ENCODE data around the gene C1orf56.

Gene C1orf56

DNA sequence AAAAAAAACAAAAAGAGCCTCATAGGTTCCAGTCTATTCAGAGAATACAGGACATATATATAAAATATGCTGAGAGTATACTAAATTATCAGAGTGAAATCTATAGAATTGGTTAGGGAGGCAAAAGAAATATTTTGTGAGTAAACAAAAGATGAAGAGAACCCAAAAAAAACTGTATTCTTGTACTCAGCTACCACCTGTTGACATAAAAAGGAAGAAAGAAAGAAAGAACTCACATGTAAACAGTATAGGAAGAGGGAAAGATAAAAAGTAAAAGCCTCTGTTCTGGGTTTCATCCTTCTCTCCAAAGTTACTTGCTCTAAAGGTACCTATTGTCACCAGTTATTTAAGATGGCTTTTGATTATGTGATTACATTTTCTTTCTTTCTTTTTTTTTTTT is 21.1 kb upstream of the C1orf56 start:
- no peak for DNase-seq

DNA sequence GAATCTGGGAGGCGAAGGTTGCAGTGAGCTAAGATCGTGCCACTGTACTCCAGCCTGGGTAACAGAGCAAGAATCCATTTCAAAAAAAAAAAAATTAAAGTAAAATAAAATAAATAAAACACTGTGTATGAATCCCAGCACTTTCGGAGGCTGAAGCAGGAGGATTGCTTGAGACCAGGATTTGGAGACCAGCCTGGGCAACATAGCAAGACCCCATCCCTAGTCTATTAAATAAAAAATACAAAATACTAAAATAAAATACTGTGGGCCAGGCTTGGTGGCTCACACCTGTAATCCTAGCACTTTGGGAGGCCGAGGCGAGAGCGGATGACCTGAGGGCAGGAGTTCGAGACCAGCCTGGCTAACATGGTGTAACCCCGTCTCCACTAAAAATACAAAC is 15.4 kb upstream of the C1orf56 start:
- no peak for DNase-seq

DNA sequence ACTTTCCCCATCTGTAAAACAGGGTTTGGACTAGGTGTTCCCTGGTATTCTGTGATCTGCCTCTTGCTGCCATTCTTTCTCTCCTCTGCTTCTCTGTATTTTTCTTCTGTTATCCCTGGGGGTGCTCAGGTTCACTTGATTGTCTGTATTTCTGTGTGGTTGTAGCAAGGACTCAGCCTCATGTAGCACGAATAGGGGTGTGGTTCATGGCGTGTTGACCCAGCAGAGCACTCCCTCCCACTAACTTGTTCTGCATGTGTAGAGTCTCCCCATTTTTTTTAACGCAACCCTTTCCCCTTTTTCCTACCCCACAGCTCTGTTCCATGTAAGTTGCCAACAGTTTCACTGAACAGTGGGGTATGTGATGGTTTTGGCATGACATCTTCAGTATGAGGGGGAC is 12.4 kb upstream of the C1orf56 start:
- no peak for DNase-seq

DNA sequence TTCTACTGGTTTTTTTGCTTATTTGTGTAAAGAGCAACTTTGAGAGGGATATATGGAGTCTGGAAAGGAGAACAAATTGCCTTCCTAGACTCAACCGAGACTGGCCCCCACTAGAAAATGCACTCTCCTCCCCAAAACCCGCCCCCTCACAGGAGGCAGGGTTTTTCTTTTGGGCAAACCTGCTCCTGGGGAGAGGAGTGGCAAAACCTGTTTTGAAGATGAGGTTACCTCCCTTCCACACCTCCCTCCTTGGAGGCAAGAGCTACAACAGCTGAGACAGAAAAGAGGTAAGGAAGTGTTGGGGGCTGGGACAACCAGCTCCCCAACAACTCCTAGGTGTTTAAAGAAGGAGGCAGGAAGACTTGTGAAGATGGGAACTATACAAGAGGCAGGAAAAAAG is 11.2 kb upstream of the C1orf56 start, which contains the start of gene BNIPL:
TSS of gene BNIPL (plus strand) at position 231 of the 400 bp plus-strand sequence. CDS start at position 371, 140 bp downstream.
- no peak for DNase-seq

DNA sequence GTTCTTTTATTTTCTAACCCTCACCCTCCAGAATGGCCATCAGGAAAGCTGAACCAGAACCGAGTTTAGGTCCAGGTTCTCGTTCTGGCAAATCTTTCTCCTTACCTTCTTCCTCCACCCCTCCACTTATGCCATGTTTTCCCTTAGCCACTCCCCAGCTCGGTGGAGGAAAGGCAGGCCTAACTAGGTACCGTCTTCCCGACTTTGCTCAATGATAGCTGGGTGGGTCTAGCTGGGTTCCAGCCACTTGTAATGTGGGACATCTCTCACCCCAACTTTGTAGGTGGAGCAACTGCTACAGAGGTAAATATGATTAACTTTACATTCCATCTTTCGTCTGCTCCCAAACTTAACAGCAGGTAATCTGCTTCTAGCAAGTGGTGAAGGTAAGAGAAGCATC is 10.5 kb upstream of the C1orf56 start:
- DNase-seq: no peak

DNA sequence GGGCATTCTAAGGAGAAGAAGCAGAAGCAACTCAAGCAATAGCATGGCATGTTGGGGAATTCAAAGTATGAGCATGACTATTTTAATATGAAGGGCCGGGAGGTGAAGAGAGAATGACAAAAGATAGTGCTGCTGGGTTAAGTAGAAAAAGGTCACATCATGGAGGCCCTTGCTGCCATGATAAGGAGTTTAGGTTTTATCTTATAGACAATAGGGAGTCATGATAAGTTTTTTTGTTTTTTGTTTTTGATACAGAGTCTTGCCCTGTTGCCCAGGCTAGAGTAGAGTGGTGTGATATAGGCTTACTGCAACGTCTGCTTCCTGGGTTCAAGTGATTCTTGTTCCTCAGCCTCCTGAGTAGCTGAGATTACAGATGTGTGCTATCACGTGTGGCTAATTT is 8.0 kb upstream of the C1orf56 start:
- no peak for DNase-seq

DNA sequence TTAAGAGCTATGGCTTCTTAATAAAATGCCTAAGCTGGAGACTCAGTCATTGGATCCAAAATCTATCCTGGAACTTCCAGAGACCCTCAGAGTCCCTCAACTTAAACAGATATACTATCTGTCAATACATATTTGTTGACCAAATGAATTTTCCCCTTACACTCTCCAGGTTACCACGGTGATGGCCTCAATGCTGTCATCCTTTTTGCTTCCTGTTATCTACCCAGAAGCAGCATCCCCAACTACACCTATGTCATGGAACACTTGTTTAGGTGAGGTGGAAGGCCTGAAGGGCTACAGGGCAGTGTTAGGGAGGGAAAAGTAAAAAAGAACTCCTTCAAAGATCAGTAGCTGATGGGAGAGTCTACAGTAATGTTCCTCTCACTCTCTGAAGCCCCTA is 4.4 kb upstream of the C1orf56 start:
- DNase-seq: no peak

DNA sequence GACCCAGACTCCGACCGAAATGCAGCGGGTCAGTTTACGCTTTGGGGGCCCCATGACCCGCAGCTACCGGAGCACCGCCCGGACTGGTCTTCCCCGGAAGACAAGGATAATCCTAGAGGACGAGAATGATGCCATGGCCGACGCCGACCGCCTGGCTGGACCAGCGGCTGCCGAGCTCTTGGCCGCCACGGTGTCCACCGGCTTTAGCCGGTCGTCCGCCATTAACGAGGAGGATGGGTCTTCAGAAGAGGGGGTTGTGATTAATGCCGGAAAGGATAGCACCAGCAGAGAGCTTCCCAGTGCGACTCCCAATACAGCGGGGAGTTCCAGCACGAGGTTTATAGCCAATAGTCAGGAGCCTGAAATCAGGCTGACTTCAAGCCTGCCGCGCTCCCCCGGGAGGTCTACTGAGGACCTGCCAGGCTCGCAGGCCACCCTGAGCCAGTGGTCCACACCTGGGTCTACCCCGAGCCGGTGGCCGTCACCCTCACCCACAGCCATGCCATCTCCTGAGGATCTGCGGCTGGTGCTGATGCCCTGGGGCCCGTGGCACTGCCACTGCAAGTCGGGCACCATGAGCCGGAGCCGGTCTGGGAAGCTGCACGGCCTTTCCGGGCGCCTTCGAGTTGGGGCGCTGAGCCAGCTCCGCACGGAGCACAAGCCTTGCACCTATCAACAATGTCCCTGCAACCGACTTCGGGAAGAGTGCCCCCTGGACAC is 534 bp downstream of the C1orf56 start:
- DNase-seq: peak; percentile 74

DNA sequence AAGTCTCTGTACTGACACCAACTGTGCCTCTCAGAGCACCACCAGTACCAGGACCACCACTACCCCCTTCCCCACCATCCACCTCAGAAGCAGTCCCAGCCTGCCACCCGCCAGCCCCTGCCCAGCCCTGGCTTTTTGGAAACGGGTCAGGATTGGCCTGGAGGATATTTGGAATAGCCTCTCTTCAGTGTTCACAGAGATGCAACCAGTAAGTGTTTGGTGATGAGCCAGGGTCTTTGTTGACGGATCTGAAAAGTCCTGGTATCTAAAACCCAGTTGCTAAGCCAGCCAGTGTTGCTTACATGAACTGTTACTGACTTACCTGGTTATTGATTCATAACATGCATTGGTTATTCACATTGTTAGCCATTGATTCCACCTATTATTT is 1.1 kb downstream of the C1orf56 start:
- no peak for DNase-seq

DNA sequence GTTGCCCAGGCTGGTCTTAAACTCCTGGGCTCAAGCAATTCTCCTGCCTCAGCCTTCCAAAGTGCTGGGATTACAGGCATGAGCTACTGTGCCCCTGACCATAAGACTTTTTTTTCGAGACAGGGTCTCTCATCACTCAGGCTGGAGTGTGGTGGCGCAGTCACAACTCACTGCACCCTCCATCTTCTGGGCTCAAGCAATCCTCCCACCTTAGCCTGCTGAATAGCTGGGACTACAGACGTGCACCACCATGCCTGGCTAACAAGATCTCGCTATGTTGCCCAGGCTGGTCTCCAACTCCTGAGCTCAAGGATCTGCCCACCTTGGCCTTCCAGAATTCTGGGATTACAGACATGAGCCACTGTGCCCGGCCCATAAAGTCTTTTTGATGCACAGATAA is 1.9 kb downstream of the C1orf56 start:
- DNase-seq: no peak

DNA sequence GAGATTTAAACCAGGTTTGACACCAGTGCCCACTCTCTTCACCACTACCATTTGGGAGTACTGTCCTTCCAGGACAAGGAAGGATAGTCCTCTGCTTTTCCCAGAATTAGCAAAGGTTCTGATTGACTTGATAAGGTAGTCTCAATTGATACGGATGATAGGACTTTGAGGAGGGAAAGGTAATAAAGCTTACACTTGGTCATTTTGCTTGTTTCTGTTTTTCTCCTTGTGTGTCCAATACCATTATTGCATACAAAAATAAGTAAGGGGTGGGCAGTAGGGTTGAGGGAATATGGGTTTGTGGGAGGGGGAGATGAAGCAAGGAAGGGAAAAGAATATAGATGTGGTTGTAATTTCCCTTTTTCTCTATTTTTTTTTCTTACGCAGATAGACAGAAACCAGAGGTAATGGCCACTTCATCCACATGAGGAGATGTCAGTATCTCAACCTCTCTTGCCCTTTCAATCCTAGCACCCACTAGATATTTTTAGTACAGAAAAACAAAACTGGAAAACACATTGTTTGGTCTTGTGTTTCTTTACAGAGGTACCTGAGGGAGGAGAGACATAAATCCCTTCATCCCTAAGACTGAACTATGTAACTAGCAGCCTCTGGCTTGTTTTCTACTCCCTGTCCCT is 2.6 kb downstream of the C1orf56 start:
- no peak for DNase-seq

DNA sequence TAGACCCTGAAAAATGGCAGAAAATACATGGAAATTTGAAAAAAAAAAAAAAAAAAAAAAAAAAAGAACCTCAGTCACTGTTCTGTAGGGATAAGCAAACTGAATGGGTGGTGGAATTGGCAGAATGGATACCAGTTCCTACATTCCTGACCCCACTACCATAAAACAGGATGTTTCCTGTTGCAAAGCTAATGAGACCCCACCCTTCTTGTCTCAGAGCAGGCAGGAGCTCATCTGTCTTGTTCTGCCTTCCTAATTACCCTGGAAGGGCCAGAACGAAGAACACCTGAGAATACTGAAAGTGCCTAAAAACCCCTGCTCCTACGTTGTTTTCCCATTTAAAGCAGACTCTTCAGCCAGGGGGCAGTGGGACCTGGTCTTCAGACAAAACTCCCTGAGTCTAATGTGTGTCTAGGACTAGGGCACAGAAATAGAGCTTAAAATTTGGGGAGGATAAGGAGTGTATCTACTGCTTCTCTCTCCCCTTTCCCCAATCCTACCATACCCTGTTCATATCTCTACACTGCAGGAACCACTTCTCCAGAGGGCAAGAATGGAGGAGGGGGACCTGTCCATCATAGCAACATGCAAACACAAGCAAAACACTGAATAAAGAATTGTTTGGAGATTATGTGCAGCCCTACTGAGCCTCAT is 3.9 kb downstream of the C1orf56 start:
- no peak for DNase-seq

DNA sequence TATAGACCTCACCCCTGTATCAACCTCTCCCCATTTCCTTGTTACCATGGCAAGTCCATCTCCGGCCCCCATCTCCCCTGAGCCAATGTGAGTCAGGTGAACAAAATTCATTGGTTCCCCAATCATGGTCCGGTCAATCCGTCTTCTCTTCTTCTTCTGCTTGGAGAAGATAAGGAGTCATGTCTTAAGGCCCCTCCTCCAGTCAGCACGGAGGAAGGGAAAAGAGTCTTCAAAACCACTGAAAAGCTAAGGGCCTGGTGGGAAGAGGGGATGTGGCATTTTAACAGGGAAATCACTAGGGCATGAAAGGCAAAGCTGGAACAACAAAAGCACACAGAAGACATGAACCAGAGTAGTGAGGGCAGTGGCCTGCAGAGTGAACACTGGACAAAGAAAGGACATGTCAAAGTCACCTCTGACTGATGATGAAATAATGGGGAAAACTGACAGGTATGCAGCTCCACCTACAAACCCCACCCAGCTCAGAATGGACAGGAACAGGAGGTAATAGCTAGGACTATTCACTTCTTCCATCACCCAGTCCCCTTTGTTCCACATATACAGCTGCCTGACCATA is 7.5 kb downstream of the C1orf56 start:
- DNase-seq: no peak

DNA sequence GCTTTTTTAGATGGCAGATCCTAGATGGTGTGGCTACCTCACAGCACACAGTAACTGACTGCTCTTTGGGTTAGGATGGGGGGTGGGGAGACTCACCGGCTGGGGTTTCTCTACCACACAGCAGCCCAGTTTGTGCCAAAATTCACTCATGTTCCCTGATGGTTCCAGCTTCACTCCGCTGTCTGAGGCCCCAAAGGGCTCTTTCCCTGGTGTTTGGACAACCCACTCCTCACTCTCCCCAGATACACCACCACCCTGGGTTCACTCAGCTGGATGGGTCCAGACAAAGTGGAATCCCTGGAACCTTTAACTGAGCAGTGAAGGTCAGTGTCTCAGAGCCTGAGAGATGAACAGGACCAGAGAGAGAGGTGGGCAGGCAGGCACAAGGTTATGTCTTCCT is 8.0 kb downstream of the C1orf56 start:
- DNase-seq: no peak

DNA sequence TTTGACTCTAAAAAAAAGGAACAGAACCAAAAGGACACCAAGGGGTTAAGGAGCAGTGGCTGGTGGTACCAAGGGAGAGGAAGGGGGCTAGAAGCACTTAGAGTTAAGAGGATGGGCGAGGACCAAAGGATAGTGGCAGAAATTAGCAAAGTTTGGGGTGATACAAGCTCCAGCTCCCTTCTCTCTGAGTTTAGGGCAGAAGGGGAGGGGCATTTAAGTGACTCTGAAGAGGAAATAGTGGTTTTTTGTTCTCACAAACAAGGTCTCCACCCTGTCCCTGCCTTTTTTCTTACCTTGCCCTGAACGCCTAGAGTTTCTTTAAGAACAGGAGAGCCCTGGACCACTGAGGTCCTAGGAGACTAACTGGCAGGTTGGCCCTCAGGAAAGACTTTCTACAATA is 8.6 kb downstream of the C1orf56 start:
- DNase-seq: no peak

DNA sequence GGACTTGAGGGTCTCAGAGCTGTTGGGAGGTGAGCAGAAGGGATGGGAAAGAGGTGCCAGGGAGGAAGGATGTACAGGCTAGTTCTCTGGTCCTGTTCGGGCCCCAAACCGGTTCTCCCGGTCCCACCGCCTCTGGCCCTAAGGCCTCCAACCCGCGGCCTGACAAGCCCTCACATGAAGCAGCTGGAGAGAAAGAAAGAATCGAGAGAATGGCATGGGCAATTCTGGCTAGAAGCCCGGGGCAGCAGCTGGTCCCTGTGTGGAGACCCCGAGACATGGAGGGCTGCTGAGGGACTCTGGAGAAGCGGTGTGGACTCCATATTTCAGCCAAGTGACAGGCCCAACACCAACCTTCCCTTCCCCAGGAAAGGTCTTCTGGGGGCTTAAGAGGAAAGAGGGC is 11.1 kb downstream of the C1orf56 start:
- DNase-seq: peak; percentile 19

DNA sequence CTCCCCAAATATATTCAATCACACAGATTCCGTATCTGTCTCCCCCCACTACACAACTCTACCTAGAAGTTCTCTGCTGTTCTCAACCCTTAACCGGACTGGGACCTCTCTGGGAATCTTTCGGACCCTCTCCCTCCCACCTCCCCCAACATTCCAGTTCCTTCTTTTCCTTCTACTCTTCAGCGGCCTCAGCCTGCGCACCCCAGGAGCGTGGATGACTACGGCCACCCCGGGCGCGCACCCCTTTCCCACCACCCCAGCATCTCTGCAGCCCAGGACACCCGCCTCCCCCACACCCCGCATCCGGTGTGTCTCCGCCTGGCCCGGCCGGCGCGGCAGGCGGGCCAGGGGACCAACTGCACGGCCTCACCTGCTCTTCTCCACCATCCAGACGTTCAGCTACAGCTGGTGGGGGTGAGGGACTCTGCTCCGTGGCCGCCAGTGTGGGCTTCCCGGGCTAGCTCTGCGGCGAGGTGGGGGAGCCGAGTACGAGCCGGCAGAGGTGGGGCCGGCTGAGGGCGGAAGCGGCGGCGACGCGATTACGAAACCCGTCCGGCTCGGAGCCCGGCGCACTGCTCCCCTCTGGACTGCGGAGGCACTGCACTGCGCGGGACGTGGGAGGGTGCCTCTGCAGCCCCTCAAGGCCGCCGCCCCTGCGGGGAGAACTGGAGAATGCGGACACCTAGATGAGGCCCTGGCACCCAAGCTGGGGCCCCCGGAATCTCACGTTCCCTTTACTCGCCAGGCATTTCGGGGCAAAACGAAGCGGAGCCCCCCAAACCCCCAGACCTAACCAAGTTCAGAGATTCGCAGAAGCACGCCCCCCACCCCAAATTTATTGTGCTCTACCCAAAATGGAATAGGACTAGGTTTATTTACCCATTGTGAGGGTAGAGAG is 11.8 kb downstream of the C1orf56 start, which contains the start of gene CDC42SE1:
TSS of gene CDC42SE1 (minus strand) at position 514 of the 898 bp plus-strand sequence. CDS start 3,892 bp downstream, outside the sequence.
- peak; percentile 77 for DNase-seq

DNA sequence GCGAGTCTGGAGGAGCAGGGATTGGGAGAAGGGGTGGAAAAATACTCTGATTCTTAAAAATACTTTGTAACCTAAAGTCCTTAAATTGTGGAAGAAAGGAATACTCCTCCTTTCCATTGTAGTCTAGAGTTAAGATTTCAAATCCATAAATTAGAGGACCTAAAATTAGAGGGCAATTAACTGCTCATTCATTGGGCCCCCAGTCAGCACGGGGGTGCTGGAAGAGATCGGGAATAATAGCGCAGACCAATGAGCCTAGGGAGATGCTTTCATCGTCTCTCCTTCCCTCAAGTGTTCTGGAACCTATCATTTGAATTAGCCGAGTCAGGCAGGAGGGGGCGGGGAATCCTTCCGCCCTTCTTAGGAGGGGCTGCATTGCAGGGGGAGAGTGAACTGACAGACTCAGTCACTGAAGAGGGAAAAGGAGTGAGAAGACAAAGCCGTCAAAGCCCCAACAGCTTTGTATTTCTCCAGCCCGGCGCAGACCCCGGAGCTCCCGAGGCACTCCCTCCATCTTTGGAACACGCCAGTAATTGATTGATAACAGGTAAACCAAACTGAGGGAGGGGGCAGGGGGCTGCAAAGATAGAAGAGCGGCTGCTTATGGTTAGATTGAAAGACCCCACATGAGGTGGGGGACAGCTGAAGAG is 12.6 kb downstream of the C1orf56 start, which contains the start of gene MLLT11:
TSS of gene MLLT11 (plus strand) at position 391 of the 650 bp plus-strand sequence. CDS start 6,828 bp downstream, outside the sequence.
- DNase-seq: peak; percentile 54

DNA sequence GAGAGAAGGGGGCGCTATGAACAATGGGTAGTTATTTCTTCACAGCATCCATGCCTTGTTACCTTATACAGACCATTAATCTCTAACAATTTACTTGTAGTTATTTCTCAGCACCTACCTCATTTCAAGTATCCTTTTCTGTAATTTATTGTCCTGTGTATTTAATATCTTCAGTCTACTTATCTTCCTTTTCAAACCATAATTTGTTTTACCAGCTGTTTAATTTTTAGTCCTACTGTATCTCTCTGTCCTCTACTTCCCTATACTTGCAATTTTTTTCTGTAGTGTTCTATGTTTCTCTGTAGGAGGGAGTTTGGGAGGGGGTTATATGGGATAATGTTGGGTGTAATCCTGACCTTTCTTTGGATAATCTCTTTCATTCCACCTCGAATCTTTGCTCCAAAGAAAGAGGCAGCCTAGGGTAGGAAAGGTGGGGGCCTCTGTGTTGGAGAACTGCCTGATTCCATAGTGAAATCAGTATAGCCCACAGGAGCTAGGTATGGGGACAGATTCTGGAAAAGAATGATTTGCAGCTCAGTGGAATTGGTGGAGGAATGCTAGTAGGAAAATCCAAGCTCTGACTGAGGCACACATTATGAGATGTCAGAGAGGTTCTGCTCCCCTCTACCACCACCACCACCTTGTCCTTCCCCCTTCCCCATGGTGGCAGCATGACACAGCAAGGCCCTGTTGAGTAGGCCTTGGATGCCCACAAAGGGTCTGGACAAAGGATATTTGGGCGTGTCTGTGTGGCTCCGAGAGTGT is 13.3 kb downstream of the C1orf56 start:
- DNase-seq: no peak

DNA sequence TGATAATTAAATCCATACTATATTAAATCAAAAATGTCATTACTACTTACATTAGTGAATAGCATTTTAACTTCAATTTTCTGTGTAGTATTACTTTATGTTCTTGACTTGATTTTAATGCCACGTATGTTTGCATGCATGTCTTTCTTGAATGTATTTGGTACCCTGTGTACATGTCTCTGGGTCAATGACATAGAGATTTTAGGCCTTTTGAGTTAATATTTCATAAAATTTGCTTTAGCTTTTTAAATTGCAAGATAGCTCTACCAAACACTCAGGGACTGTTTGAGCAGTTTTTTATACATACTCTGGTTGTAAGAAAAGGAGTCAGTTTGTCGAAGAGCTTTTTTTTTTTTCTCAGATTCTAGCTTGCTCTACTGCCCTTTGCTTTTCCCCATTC is 14.2 kb downstream of the C1orf56 start:
- no peak for DNase-seq

DNA sequence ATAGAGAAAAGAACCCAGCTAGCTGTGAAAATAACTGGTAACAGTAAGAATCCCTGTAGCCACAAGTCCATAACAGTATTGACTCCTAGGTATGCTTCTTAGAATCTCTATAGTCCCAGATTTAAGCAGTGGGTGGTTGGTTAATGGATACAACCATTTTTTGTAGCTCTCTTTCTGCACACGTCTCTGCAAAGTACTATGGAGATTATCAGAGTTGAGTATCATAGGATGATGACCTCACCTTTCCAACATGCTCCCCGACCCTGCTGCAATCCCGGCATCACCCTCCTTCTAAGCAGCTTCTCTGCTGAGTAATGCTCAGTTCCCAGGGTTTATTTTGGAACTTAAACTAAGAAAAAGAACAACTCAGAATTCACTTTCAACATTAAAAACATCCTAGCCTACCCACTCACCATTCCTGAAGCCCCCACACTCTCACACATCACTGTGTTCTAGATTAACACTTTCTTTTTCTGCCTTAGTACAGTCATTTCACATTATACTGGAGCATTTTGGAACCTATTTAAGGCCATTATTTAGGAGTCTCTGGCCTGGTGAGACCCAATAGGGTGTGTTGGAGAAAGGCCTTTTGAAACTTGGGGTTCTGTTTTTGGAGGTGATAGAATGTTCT is 15.3 kb downstream of the C1orf56 start:
- DNase-seq: peak; percentile 82
